ENCODE measurements around the gene CCL1. TPM values are rescaled to one million over a fixed set of nuclear protein-coding genes. Genes with fewer than 3 reads are reported as not detected.

Gene CCL1
- total RNA-seq, 1 donor from 2014 or later, result not detected

DNA sequence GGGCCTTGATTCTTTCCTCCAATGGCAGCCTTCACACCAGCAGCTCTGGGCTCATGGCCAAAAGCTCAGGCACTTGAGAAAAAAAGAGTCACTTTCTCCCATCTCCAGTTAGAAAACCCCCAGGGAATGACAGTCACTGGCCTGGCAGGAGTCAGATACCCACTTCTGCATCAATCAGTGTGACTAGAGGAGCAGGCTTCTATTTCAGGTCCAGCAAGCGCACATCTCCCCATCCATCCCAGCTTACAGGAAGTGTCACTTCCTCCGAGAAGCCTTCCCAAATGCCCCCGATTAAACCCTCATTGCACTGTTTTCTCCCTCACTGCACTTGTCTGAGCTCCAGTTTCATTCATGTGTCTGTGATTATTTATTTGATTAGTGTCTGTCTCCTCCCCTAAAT is 30.4 kb upstream of the CCL1 start:
- Mint-ChIP-seq H3K4me3 (ENCODE audit: unreplicated experiment) (no peak overlapping the region), H3K27me3 (ENCODE audit: low read depth, unreplicated experiment) (peaks cover 30% of the 10 kb centered on the region), H3K27ac (ENCODE audit: unreplicated experiment) (no peak overlapping the region), H3K36me3 (ENCODE audit: low read depth, unreplicated experiment) (no peaks in the 10 kb centered on the region), H3K4me1 (ENCODE audit: low read depth, unreplicated experiment) (no peaks in the 10 kb centered on the region), H3K9me3 (ENCODE audit: unreplicated experiment) (no peaks in the 10 kb centered on the region)
- no peak overlapping the region for H3K9ac ChIP-seq (ENCODE audit: low read length)
- no peaks in the 10 kb centered on the region for H3K36me3 ChIP-seq (ENCODE audit: insufficient read depth, low read length)
- no peak overlapping the region for H3K4me2 ChIP-seq (ENCODE audit: low read length)
- no peaks in the 10 kb centered on the region for H4K20me1 ChIP-seq (ENCODE audit: insufficient read depth, low read length)
- no peak overlapping the region for H3K4me3 ChIP-seq (ENCODE audit: insufficient read depth, low read depth, low read length)
- H3K9me3 ChIP-seq (ENCODE audit: insufficient read depth, low read depth, low read length), result peaks cover 3% of the 10 kb centered on the region
- H2AFZ ChIP-seq (ENCODE audit: low read depth, low read length), result no peak overlapping the region
- DNase-seq (ENCODE audit: low read depth), result no peak
- TF ChIP-seq, protein P1, sequence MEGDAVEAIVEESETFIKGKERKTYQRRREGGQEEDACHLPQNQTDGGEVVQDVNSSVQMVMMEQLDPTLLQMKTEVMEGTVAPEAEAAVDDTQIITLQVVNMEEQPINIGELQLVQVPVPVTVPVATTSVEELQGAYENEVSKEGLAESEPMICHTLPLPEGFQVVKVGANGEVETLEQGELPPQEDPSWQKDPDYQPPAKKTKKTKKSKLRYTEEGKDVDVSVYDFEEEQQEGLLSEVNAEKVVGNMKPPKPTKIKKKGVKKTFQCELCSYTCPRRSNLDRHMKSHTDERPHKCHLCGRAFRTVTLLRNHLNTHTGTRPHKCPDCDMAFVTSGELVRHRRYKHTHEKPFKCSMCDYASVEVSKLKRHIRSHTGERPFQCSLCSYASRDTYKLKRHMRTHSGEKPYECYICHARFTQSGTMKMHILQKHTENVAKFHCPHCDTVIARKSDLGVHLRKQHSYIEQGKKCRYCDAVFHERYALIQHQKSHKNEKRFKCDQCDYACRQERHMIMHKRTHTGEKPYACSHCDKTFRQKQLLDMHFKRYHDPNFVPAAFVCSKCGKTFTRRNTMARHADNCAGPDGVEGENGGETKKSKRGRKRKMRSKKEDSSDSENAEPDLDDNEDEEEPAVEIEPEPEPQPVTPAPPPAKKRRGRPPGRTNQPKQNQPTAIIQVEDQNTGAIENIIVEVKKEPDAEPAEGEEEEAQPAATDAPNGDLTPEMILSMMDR (IDR thresholded peaks at IDR 0.05; ENCODE audit: insufficient read depth, low read depth, low read length), result no peak
- no peak for TF ChIP-seq EZH2 (IDR thresholded peaks at IDR 0.05; ENCODE audit: insufficient read depth, low read length)
- H3K27ac ChIP-seq (ENCODE audit: low read depth, low read length), result no peak overlapping the region
- no peak for FAIRE-seq
- no peaks in the 10 kb centered on the region for H3K79me2 ChIP-seq (ENCODE audit: insufficient read depth, low read length)
- peaks cover 3% of the 10 kb centered on the region for H3K27me3 ChIP-seq (ENCODE audit: insufficient read depth, low read length)
- H3K4me1 ChIP-seq (ENCODE audit: insufficient read depth, low read length), result no peaks in the 10 kb centered on the region

DNA sequence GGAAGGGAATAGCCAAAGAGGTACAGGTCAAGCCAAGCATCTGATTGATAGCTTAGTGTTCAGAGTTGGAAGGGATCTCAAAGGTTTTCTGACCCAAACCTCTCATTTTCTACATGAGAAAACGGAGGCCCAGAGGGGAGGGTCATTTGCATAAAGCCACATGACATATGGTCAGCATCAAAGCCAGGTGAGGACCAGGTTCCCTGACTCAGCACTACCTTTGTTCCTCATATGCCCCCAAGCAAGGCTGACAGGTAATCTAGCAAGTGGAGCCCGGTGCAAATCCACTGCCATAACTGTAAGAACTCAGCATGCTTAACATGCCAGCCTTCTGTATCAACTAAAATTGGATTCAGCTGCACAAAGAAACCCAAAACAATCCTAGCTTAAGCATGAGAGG is 28.2 kb upstream of the CCL1 start:
- Mint-ChIP-seq H3K9me3 (ENCODE audit: unreplicated experiment) (no peaks in the 10 kb centered on the region), H3K4me1 (ENCODE audit: low read depth, unreplicated experiment) (peaks cover 12% of the 10 kb centered on the region), H3K4me3 (ENCODE audit: unreplicated experiment) (no peak overlapping the region), H3K27ac (ENCODE audit: unreplicated experiment) (no peak overlapping the region), H3K36me3 (ENCODE audit: low read depth, unreplicated experiment) (no peaks in the 10 kb centered on the region), H3K27me3 (ENCODE audit: low read depth, unreplicated experiment) (peaks cover 29% of the 10 kb centered on the region)
- H3K27ac ChIP-seq (ENCODE audit: low read depth, low read length), result no peak overlapping the region
- no peaks in the 10 kb centered on the region for H3K79me2 ChIP-seq (ENCODE audit: insufficient read depth, low read length)
- no peak overlapping the region for H2AFZ ChIP-seq (ENCODE audit: low read depth, low read length)
- H3K36me3 ChIP-seq (ENCODE audit: insufficient read depth, low read length), result no peaks in the 10 kb centered on the region
- H3K27me3 ChIP-seq (ENCODE audit: insufficient read depth, low read length), result peaks cover 3% of the 10 kb centered on the region
- H3K9me3 ChIP-seq (ENCODE audit: insufficient read depth, low read depth, low read length), result peaks cover 3% of the 10 kb centered on the region
- DNase-seq (ENCODE audit: low read depth), result no peak
- H4K20me1 ChIP-seq (ENCODE audit: insufficient read depth, low read length), result no peaks in the 10 kb centered on the region
- H3K4me3 ChIP-seq (ENCODE audit: insufficient read depth, low read depth, low read length), result no peak overlapping the region
- TF ChIP-seq EZH2 (IDR thresholded peaks at IDR 0.05; ENCODE audit: insufficient read depth, low read length), result no peak
- TF ChIP-seq, protein P1 (IDR thresholded peaks at IDR 0.05; ENCODE audit: insufficient read depth, low read depth, low read length), result no peak
- no peak overlapping the region for H3K4me2 ChIP-seq (ENCODE audit: low read length)
- FAIRE-seq, result no peak
- H3K4me1 ChIP-seq (ENCODE audit: insufficient read depth, low read length), result no peaks in the 10 kb centered on the region
- H3K9ac ChIP-seq (ENCODE audit: low read length), result no peak overlapping the region

DNA sequence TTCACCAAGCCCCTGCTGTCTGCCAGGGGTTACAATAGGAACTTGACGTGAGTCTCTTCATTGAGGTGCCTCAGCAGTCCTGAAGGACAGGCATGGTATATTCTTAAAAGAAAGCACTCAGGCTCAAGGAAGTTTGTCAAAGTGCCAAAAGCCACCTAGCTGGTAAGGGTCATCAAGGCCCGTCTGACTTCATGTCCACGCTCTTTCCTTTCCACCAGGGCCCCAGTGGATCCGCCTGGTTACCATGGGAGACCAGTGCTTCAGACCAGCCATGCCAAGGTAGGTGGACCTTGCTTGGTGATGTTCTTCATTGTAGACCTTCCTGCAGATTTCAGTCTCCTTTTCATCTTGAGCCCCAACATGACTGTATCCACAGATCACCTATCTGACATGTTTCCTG is 27.6 kb upstream of the CCL1 start:
- Histone ChIP-seq H3K27me3 (ENCODE audit: insufficient read depth, low read length) (peaks cover 3% of the 10 kb centered on the region), H3K4me1 (ENCODE audit: insufficient read depth, low read length) (no peaks in the 10 kb centered on the region), H3K4me2 (ENCODE audit: low read length) (no peak overlapping the region), H3K27ac (ENCODE audit: low read depth, low read length) (no peak overlapping the region), H2AFZ (ENCODE audit: low read depth, low read length) (no peak overlapping the region), H3K4me3 (ENCODE audit: insufficient read depth, low read depth, low read length) (no peak overlapping the region), H3K9ac (ENCODE audit: low read length) (no peak overlapping the region), H4K20me1 (ENCODE audit: insufficient read depth, low read length) (no peaks in the 10 kb centered on the region), H3K36me3 (ENCODE audit: insufficient read depth, low read length) (no peaks in the 10 kb centered on the region), H3K79me2 (ENCODE audit: insufficient read depth, low read length) (no peaks in the 10 kb centered on the region), H3K9me3 (ENCODE audit: insufficient read depth, low read depth, low read length) (peaks cover 3% of the 10 kb centered on the region)
- Mint-ChIP-seq H3K9me3 (ENCODE audit: unreplicated experiment) (no peaks in the 10 kb centered on the region), H3K36me3 (ENCODE audit: low read depth, unreplicated experiment) (no peaks in the 10 kb centered on the region), H3K27me3 (ENCODE audit: low read depth, unreplicated experiment) (peaks cover 28% of the 10 kb centered on the region), H3K27ac (ENCODE audit: unreplicated experiment) (no peak overlapping the region), H3K4me3 (ENCODE audit: unreplicated experiment) (no peak overlapping the region), H3K4me1 (ENCODE audit: low read depth, unreplicated experiment) (peaks cover 12% of the 10 kb centered on the region)
- FAIRE-seq (no peak), DNase-seq (ENCODE audit: low read depth) (no peak)
- no peak for TF ChIP-seq EZH2 (IDR thresholded peaks at IDR 0.05; ENCODE audit: insufficient read depth, low read length)
- TF ChIP-seq, protein P1 (IDR thresholded peaks at IDR 0.05; ENCODE audit: insufficient read depth, low read depth, low read length), result no peak

Measured in astrocyte (in vitro differentiated cells and primary cell).